Thyroid gland (tissue), 4 donors: Measurements from ENCODE around the gene LRRC2. TPM values are rescaled to one million over a fixed set of nuclear protein-coding genes. Genes with fewer than 3 reads are reported as not detected.
A peak's percentile ranks its signal among the peaks of the same experiment; 100 is the strongest.

Experiments
- DNase-seq, 2 donors: peaks; one replicate each; pipeline ENCODE4 v3.0.0-alpha.2; 2019
- H3K27ac ChIP-seq, 3 donors: fragments of 200-600 bp; sonication (generic); 1 replicate in 2 of 3; 2 replicates in 1 of 3; pipeline ENCODE4 v1.5.1; 2016 to 2019; ENCODE audit warnings: mild to moderate bottlenecking in 1 of 3, moderate library complexity in 1 of 3
- H3K27me3 ChIP-seq: fragments of 200-600 bp; sonication (generic); one replicate; pipeline ENCODE4 v1.5.1; 2019
- H3K36me3 ChIP-seq, 2 donors: fragments of 200-600 bp; sonication (generic); one replicate each; pipeline ENCODE4 v1.5.1; 2016 to 2019
- H3K4me1 ChIP-seq, 2 donors: fragments of 200-600 bp; sonication (generic); one replicate each; pipeline ENCODE4 v1.5.1; 2017 to 2019
- H3K4me3 ChIP-seq, 3 donors: fragments of 200-600 bp; sonication (generic); replicated peaks in 1 of 3; 1 replicate in 2 of 3; 2 replicates in 1 of 3; pipeline ENCODE4 v1.5.1; 2016; ENCODE audit warnings: mild to moderate bottlenecking in 1 of 3
- H3K9me3 ChIP-seq: fragments of 200-600 bp; sonication (generic); one replicate; pipeline ENCODE4 v1.5.1; 2017
- POLR2A ChIP-seq, 2 donors: fragments of 450-650 bp; IDR thresholded peaks; one replicate each; pipeline ENCODE4 v1.6.1; 2017; ENCODE audit warnings: antibody characterized with exemption in 2 of 2, mild to moderate bottlenecking in 2 of 2, moderate library complexity in 1 of 2
- WGBS, 2 donors: methylation state at CpG; one replicate each; pipeline ENCODE4 v1.1.5; 2017; 5-methylcytosine and 5-hydroxymethylcytosine counted together
- intact Hi-C: fragments of 100-400 bp; cut with DNase I; formaldehyde crosslinking; loops from one replicate; pipeline ENCODE4 v1.15.1; 2023
- total RNA-seq, 4 donors: library from RNA; depleted of rRNA; stranded (reverse); fragments of >200 nt; gene quantifications; one replicate each; pipeline ENCODE4 v1.2.3, GENCODE V29; 2016
- TF ChIP-seq, protein P1 (sequence below), 6 experiments: fragments of 200-600 bp in 3 of 6; fragments of 450-650 bp in 3 of 6; sonication (generic) in 3 of 6; IDR thresholded peaks; one replicate each; pipeline ENCODE4 v1.5.1; 2016 to 2019; ENCODE audit warnings: antibody characterized with exemption in 6 of 6, mild to moderate bottlenecking in 2 of 6, inconsistent platforms in 1 of 6, moderate library complexity in 1 of 6

The LRRC2 gene, protein sequence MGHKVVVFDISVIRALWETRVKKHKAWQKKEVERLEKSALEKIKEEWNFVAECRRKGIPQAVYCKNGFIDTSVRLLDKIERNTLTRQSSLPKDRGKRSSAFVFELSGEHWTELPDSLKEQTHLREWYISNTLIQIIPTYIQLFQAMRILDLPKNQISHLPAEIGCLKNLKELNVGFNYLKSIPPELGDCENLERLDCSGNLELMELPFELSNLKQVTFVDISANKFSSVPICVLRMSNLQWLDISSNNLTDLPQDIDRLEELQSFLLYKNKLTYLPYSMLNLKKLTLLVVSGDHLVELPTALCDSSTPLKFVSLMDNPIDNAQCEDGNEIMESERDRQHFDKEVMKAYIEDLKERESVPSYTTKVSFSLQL
- 10 to 100 TPM; 25.0 to 37.4 (median 31.0) TPM for total RNA-seq

DNA sequence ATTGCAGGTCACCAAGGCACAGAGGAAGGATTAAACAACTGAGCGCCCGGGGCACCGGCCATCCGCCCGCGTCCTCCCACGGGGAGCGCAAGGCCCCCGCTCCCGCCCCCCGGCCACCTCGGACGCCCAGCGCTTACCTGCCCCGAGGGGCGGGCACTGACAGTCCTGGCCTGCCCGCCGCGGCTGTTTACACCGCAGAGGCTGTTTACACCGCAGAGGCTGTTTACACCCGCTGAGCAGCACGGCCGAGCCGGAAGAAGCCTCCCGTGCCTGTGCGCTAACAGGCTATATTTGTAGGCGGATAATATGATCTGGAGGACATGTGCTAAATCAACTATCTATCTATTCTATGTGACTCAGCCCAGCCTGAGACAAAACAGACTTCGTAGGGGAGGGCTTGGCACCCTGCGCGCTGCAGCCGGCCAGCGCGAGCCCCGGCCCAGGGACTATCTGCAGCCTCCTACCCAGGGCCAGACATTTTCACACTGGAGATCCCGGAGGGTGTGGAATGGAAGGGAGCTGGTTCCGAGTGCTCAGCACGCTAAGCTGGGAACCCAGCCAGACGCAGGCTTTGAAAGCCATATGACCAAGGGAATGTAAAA lies at the start of gene LRRC2:
LRRC2 (minus strand) TSS at position 263 of the 602 bp plus-strand sequence. CDS start 14,711 bp downstream, outside the sequence.
- TF ChIP-seq, protein P1, sequence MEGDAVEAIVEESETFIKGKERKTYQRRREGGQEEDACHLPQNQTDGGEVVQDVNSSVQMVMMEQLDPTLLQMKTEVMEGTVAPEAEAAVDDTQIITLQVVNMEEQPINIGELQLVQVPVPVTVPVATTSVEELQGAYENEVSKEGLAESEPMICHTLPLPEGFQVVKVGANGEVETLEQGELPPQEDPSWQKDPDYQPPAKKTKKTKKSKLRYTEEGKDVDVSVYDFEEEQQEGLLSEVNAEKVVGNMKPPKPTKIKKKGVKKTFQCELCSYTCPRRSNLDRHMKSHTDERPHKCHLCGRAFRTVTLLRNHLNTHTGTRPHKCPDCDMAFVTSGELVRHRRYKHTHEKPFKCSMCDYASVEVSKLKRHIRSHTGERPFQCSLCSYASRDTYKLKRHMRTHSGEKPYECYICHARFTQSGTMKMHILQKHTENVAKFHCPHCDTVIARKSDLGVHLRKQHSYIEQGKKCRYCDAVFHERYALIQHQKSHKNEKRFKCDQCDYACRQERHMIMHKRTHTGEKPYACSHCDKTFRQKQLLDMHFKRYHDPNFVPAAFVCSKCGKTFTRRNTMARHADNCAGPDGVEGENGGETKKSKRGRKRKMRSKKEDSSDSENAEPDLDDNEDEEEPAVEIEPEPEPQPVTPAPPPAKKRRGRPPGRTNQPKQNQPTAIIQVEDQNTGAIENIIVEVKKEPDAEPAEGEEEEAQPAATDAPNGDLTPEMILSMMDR (IDR thresholded peaks at IDR 0.05) = no peak
- peak in 1 of 2 donors; percentile 93 for TF ChIP-seq POLR2A (IDR thresholded peaks at IDR 0.05)
- peak; percentile 81 to 84 for DNase-seq
- Histone ChIP-seq H3K36me3 (no peaks in the 10 kb centered on the region), H3K9me3 (no peaks in the 10 kb centered on the region), H3K4me3 (peak within 1 kb of the TSS; percentile 30 to 60 (median 54)), H3K27me3 (no peaks in the 10 kb centered on the region), H3K4me1 (peaks cover 38 to 41% of the 10 kb centered on the region in 2 donors), H3K27ac (peak within 1 kb of the TSS; percentile 96 to 98 (median 98))
- 2 to 4% methylated on average over 22 to 31 of the region's 39 CpGs for WGBS, 2 donors
- intact Hi-C loops = no loop called here

DNA sequence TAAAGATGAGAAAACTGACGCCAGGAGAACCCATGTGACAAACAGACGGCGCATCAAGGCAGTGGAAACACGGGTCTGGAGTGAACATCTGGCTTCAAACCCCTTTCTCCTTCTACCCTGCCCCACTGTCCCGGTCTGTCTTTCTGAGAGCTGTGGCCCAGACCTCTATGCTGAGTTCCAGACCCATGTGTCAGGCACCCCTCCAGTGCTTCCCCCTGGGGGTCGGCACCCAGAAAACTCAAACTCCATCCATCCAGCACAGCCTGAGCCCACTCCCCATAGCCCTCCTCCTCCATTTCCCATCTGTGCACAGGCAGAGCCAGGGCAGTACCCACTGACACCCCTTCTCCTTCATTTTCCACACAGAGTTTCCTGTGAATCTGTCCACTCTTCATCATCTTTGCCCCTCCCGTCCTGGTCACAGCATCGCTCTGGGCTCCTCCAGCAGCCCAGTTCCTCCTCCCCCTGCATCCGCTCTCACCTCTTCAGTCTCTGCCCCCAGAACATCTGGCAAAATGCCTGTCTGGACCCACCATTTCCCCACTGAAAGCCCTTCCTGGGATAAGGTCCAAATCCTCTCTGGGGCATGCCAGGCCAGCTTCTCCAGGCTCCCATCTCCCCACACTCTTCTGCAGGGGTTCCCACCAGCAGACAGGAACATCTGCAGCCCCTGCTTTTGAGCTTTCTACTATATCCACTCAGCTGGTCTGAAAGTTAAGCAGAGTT lies 49.1 kb upstream of the LRRC2 start:
- H3K9me3 ChIP-seq = no peaks in the 10 kb centered on the region
- peaks cover 16 to 23% of the 10 kb centered on the region in 2 donors for H3K4me1 ChIP-seq
- DNase-seq = no peak
- intact Hi-C loops = no loop called here
- H3K36me3 ChIP-seq = no peaks in the 10 kb centered on the region
- WGBS, 2 donors = 90 to 93% methylated on average over 9 of the region's 9 CpGs
- no peak overlapping the region for H3K27ac ChIP-seq
- no peak for TF ChIP-seq POLR2A (IDR thresholded peaks at IDR 0.05)
- TF ChIP-seq, protein P1 (IDR thresholded peaks at IDR 0.05) = no peak
- H3K4me3 ChIP-seq = no peak overlapping the region
- no peaks in the 10 kb centered on the region for H3K27me3 ChIP-seq

DNA sequence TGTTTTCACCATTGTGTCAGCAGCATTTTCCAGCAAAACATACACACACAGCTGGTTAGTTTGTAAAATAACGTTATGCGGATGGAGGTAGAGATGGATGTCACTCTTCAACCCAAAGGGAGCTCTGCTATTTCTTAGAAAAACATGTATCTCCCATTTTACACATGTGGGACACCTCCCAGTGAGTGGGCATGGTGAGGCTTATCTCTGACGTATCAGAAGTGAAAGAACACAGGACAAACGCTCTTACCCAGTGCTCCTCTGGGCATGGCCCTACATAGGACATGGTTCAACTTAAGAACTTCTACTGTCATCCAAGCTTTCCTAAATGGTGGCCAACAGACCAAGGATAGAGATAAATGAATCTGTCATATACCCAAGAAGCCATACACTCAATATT lies 48.3 kb upstream of the LRRC2 start:
- 84 to 89% methylated on average over 4 of the region's 4 CpGs for WGBS, 2 donors

DNA sequence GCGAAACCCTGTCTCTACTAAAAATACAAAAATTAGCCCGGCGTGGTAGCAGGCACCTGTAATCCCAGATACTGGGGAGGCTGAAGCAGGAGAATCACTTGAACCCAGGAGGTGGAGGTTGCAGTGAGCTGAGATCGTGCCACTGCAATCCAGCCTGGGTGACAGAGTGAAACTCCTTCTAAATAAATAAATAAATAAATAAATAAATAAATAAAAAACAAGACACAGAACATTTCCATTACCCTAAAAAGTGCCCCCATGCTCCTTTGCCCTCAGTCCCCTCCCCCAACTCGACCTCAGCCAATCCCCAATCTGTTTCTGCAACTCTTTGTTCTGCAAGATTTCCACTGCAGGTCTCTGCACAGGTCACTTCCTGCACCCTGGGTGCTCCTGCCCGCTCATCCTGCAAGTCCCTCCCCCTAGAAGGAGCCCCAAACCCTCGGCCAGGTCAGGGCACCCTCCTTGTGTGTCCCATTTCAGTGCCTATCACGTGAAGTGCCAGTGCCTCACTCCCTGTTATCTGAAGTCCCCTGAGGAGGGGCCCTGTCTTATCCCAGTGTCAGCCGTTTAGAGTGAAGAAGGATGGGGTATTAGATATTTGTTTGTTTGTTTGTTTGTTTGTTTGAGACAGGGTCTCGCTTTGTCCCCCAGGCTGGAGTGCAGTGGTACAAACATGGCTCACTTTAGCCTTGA lies 47.4 kb upstream of the LRRC2 start:
- WGBS, 2 donors = 82 to 85% methylated on average over 10 of the region's 10 CpGs

More for the DNA sequence above, 48.3 kb upstream of the LRRC2 start:
- Histone ChIP-seq H3K4me1 (peaks cover 9 to 19% of the 10 kb centered on the region in 2 donors), H3K36me3 (no peaks in the 10 kb centered on the region), H3K9me3 (no peaks in the 10 kb centered on the region), H3K27ac (no peak overlapping the region), H3K4me3 (no peak overlapping the region), H3K27me3 (no peaks in the 10 kb centered on the region)
- intact Hi-C loops = no loop called here
- TF ChIP-seq, protein P1 (IDR thresholded peaks at IDR 0.05) = no peak
- TF ChIP-seq POLR2A (IDR thresholded peaks at IDR 0.05) = no peak
- no peak for DNase-seq

More for the DNA sequence above, 47.4 kb upstream of the LRRC2 start:
- H3K27ac ChIP-seq = peak overlapping the region in 1 of 3 donors; percentile 64
- H3K9me3 ChIP-seq = no peaks in the 10 kb centered on the region
- no peaks in the 10 kb centered on the region for H3K36me3 ChIP-seq
- no peak overlapping the region for H3K4me3 ChIP-seq
- no peak for DNase-seq
- intact Hi-C loops = no loop called here
- TF ChIP-seq, protein P1 (IDR thresholded peaks at IDR 0.05) = no peak
- TF ChIP-seq POLR2A (IDR thresholded peaks at IDR 0.05) = no peak
- H3K4me1 ChIP-seq = peaks cover 9 to 23% of the 10 kb centered on the region in 2 donors
- no peaks in the 10 kb centered on the region for H3K27me3 ChIP-seq
